MG63 (cell line): Measurements from ENCODE around the gene PDGFD. TPM values are rescaled to one million over a fixed set of nuclear protein-coding genes. Genes with fewer than 3 reads are reported as not detected.

Experiments used
- DNase-seq: peaks from one replicate; pipeline ENCODE4 v3.0.0-alpha.2; 2020
- H3K27me3 ChIP-seq: fragments of 250-450 bp; sonication (Bioruptor Pico); 2 replicates; pipeline ENCODE4 v1.5.1; 2020; ENCODE audit warnings: mild to moderate bottlenecking, moderate library complexity
- H3K36me3 ChIP-seq: fragments of 250-450 bp; sonication (Bioruptor Pico); 2 replicates; pipeline ENCODE4 v1.5.1; 2020; ENCODE audit warnings: mild to moderate bottlenecking, moderate library complexity
- H3K4me3 ChIP-seq: fragments of 250-450 bp; sonication (Bioruptor Pico); 2 replicates; pipeline ENCODE4 v1.5.1; 2020; ENCODE audit warnings: mild to moderate bottlenecking, moderate library complexity
- H3K9me3 ChIP-seq: fragments of 250-450 bp; sonication (Bioruptor Pico); 2 replicates; pipeline ENCODE4 v1.5.1; 2020; ENCODE audit warnings: mild to moderate bottlenecking, moderate library complexity
- total RNA-seq: library from RNA; depleted of rRNA; stranded (reverse); fragments of >200 nt; shearing (Covaris generic); gene quantifications from 2 replicates; pipeline ENCODE4 v1.2.3, GENCODE V29; 2014; ENCODE audit warnings: low replicate concordance

PDGFD gene
- total RNA-seq, 1 experiment from 2014 or later, result 0.95 TPM

GRCh38 chr11:104005234-104005855 lies 158.6 kb downstream of the PDGFD start:
- Histone ChIP-seq H3K27me3 (no peaks in the 10 kb centered on the region), H3K9me3 (no peaks in the 10 kb centered on the region), H3K36me3 (no peaks in the 10 kb centered on the region), H3K4me3 (no peak overlapping the region)
- no peak for DNase-seq

- Histone ChIP-seq H3K4me3 (no peak overlapping the region), H3K9me3 (no peaks in the 10 kb centered on the region), H3K27me3 (no peaks in the 10 kb centered on the region), H3K36me3 (no peaks in the 10 kb centered on the region)
- DNase-seq, result no peak
Observed at GRCh38 chr11:104003491-104003890, 160.5 kb downstream of the PDGFD start.

GRCh38 chr11:104001561-104002056 lies 162.3 kb downstream of the PDGFD start:
- H3K36me3 ChIP-seq, result no peaks in the 10 kb centered on the region
- no peak overlapping the region for H3K4me3 ChIP-seq
- H3K9me3 ChIP-seq, result no peaks in the 10 kb centered on the region
- H3K27me3 ChIP-seq, result no peaks in the 10 kb centered on the region
- DNase-seq, result no peak

GRCh38 chr11:104000798-104001197 lies 163.1 kb downstream of the PDGFD start:
- Histone ChIP-seq H3K4me3 (no peak overlapping the region), H3K36me3 (no peaks in the 10 kb centered on the region), H3K9me3 (no peaks in the 10 kb centered on the region), H3K27me3 (no peaks in the 10 kb centered on the region)
- DNase-seq, result no peak

GRCh38 chr11:103998826-103999508 lies 165.0 kb downstream of the PDGFD start:
- no peaks in the 10 kb centered on the region for H3K9me3 ChIP-seq
- no peaks in the 10 kb centered on the region for H3K27me3 ChIP-seq
- H3K4me3 ChIP-seq, result no peak overlapping the region
- no peak for DNase-seq
- H3K36me3 ChIP-seq, result no peaks in the 10 kb centered on the region; the same call in 1 of the 2 replicates

GRCh38 chr11:103997082-103997481 lies 166.9 kb downstream of the PDGFD start:
- H3K4me3 ChIP-seq, result no peak overlapping the region
- no peaks in the 10 kb centered on the region for H3K9me3 ChIP-seq
- no peaks in the 10 kb centered on the region for H3K27me3 ChIP-seq
- H3K36me3 ChIP-seq, result no peaks in the 10 kb centered on the region; the same call in 1 of the 2 replicates
- no peak for DNase-seq

- H3K36me3 ChIP-seq, result no peaks in the 10 kb centered on the region; the same call in 1 of the 2 replicates
- DNase-seq, result no peak
- H3K9me3 ChIP-seq, result no peaks in the 10 kb centered on the region
- no peaks in the 10 kb centered on the region for H3K27me3 ChIP-seq
- H3K4me3 ChIP-seq, result no peak overlapping the region
Observed at GRCh38 chr11:103995896-103996295, 168.1 kb downstream of the PDGFD start.

GRCh38 chr11:103994518-103994917 lies 169.4 kb downstream of the PDGFD start:
- Histone ChIP-seq H3K9me3 (no peaks in the 10 kb centered on the region), H3K36me3 (no peaks in the 10 kb centered on the region; the same call in 1 of the 2 replicates), H3K27me3 (no peaks in the 10 kb centered on the region), H3K4me3 (no peak overlapping the region)
- no peak for DNase-seq

- Histone ChIP-seq H3K4me3 (no peak overlapping the region), H3K36me3 (no peaks in the 10 kb centered on the region; the same call in 1 of the 2 replicates), H3K27me3 (no peaks in the 10 kb centered on the region), H3K9me3 (no peaks in the 10 kb centered on the region)
- DNase-seq, result no peak
Observed at GRCh38 chr11:103994094-103994493, 169.9 kb downstream of the PDGFD start.

GRCh38 chr11:103993507-103993906 lies 170.4 kb downstream of the PDGFD start:
- H3K36me3 ChIP-seq, result no peaks in the 10 kb centered on the region; the same call in 1 of the 2 replicates
- no peaks in the 10 kb centered on the region for H3K9me3 ChIP-seq
- no peak for DNase-seq
- no peak overlapping the region for H3K4me3 ChIP-seq
- no peaks in the 10 kb centered on the region for H3K27me3 ChIP-seq

GRCh38 chr11:103988595-103988969 lies 175.4 kb downstream of the PDGFD start:
- Histone ChIP-seq H3K4me3 (no peak overlapping the region), H3K27me3 (no peaks in the 10 kb centered on the region), H3K36me3 (no peaks in the 10 kb centered on the region), H3K9me3 (no peaks in the 10 kb centered on the region)
- DNase-seq, result no peak

- DNase-seq, result no peak
- H3K36me3 ChIP-seq, result no peaks in the 10 kb centered on the region
- no peaks in the 10 kb centered on the region for H3K9me3 ChIP-seq
- H3K4me3 ChIP-seq, result no peak overlapping the region
- H3K27me3 ChIP-seq, result no peaks in the 10 kb centered on the region
Observed at GRCh38 chr11:103987629-103988594, 176.0 kb downstream of the PDGFD start.

GRCh38 chr11:103985041-103985440 lies 178.9 kb downstream of the PDGFD start:
- no peak for DNase-seq
- Histone ChIP-seq H3K27me3 (no peaks in the 10 kb centered on the region), H3K4me3 (no peak overlapping the region), H3K9me3 (no peaks in the 10 kb centered on the region), H3K36me3 (no peaks in the 10 kb centered on the region)

GRCh38 chr11:103980108-103980507 lies 183.8 kb downstream of the PDGFD start:
- DNase-seq, result no peak
- no peaks in the 10 kb centered on the region for H3K27me3 ChIP-seq
- no peaks in the 10 kb centered on the region for H3K9me3 ChIP-seq
- H3K36me3 ChIP-seq, result no peaks in the 10 kb centered on the region
- no peak overlapping the region for H3K4me3 ChIP-seq

GRCh38 chr11:103978616-103979595 lies 185.0 kb downstream of the PDGFD start:
- H3K9me3 ChIP-seq, result no peaks in the 10 kb centered on the region
- no peaks in the 10 kb centered on the region for H3K27me3 ChIP-seq
- DNase-seq, result no peak
- no peaks in the 10 kb centered on the region for H3K36me3 ChIP-seq
- H3K4me3 ChIP-seq, result no peak overlapping the region

GRCh38 chr11:103972013-103972412 lies 191.9 kb downstream of the PDGFD start:
- H3K4me3 ChIP-seq, result no peak overlapping the region
- no peak for DNase-seq
- H3K36me3 ChIP-seq, result no peaks in the 10 kb centered on the region
- no peaks in the 10 kb centered on the region for H3K9me3 ChIP-seq
- no peaks in the 10 kb centered on the region for H3K27me3 ChIP-seq
